T-cell (primary cell): ENCODE data around the gene GNG7. TPM values are rescaled to one million over a fixed set of nuclear protein-coding genes. Genes with fewer than 3 reads are reported as not detected.
A peak's percentile ranks its signal among the peaks of the same experiment; 100 is the strongest.
"Not testable (repeated sequence)": the region's sequence is repeated elsewhere in the genome, so short reads cannot be mapped to it uniquely, and the experiment has no call there.

Experiments
- ATAC-seq, 4 experiments: fragments of 200-7000 bp in 3 of 4; fragments of 150-1000 bp in 1 of 4; cut with Tn5 transposase; replicated peaks in 1 of 4; 1 replicate in 3 of 4; 2 replicates in 1 of 4; pipeline ENCODE4 v1.10.0; 2021; ENCODE audit warnings: moderate library complexity in 3 of 4, mild to moderate bottlenecking in 2 of 4, moderate number of reproducible peaks in 1 of 4
- CTCF ChIA-PET, 2 donors: fragments of 300-600 bp; sonication (Branson Sonifier 250); formaldehyde crosslinking; loops; one replicate each; lab custom pipeline; 2022; ENCODE audit warnings: antibody characterized with exemption in 2 of 2; lab: Charles Lee
- POLR2A ChIA-PET, 2 donors: fragments of 300-600 bp; sonication (Branson Sonifier 250); formaldehyde crosslinking; loops; one replicate each; lab custom pipeline; 2022; ENCODE audit warnings: antibody characterized with exemption in 2 of 2; lab: Charles Lee
- DNase-seq, 35 experiments: peaks; one replicate each; pipeline versions ENCODE4 v3.0.0 to v3.0.0-alpha.2; 2013 to 2023
- H3K27ac ChIP-seq: one replicate; pipeline ENCODE4 v1.5.1; 2013; ENCODE audit warnings: low read length
- H3K27me3 ChIP-seq, 2 experiments: replicated peaks in 1 of 2; 1 replicate in 1 of 2; 2 replicates in 1 of 2; pipeline versions ENCODE4 v1.6.1 to v1.7.0; 2013; ENCODE audit warnings: low read length in 1 of 2, mixed read lengths in 1 of 2; ENCODE audit not compliant: control insufficient read depth in 2 of 2, insufficient read depth in 2 of 2; ENCODE audit errors: extremely low read depth in 1 of 2
- H3K36me3 ChIP-seq, 2 donors: 1 replicate in 1 of 2; 2 replicates in 1 of 2; pipeline versions ENCODE4 v1.6.1 to v1.7.0; 2013; ENCODE audit warnings: low read length in 1 of 2; ENCODE audit not compliant: control insufficient read depth in 2 of 2, insufficient read depth in 1 of 2; ENCODE audit errors: extremely low read depth in 1 of 2
- H3K4me1 ChIP-seq, 2 experiments: 1 replicate in 1 of 2; 2 replicates in 1 of 2; pipeline versions ENCODE4 v1.6.1 to v1.7.0; 2013; ENCODE audit warnings: low read length in 2 of 2, mixed read lengths in 1 of 2; ENCODE audit not compliant: insufficient read depth in 2 of 2, control insufficient read depth in 1 of 2; ENCODE audit errors: extremely low read depth in 1 of 2
- H3K4me3 ChIP-seq, 2 donors: 1 replicate in 1 of 2; 2 replicates in 1 of 2; pipeline versions ENCODE4 v1.5.1 to v1.7.0; 2013; ENCODE audit warnings: mild to moderate bottlenecking in 2 of 2, low read length in 1 of 2, moderate library complexity in 1 of 2; ENCODE audit not compliant: control insufficient read depth in 1 of 2; ENCODE audit errors: extremely low read depth in 1 of 2
- H3K9me3 ChIP-seq: 2 replicates; pipeline ENCODE4 v1.7.0; 2013
- H3K27ac Mint-ChIP-seq, 2 donors: one replicate each; pipeline ENCODE4 v1.8.0; 2020 to 2021; ENCODE audit warnings: mild to moderate bottlenecking in 2 of 2, mixed read lengths in 2 of 2
- H3K27me3 Mint-ChIP-seq, 2 donors: one replicate each; pipeline ENCODE4 v1.8.0; 2021 to 2022; ENCODE audit warnings: mixed read lengths in 2 of 2
- H3K36me3 Mint-ChIP-seq: one replicate; pipeline ENCODE4 v1.8.0; 2021; ENCODE audit warnings: mixed read lengths
- H3K4me1 Mint-ChIP-seq, 3 donors: one replicate each; pipeline ENCODE4 v1.8.0; 2020 to 2022; ENCODE audit warnings: mixed read lengths in 3 of 3, mild to moderate bottlenecking in 1 of 3
- H3K4me3 Mint-ChIP-seq, 3 donors: one replicate each; pipeline ENCODE4 v1.8.0; 2020 to 2022; ENCODE audit warnings: mild to moderate bottlenecking in 3 of 3, mixed read lengths in 3 of 3, moderate library complexity in 3 of 3
- H3K9me3 Mint-ChIP-seq, 3 donors: one replicate each; pipeline ENCODE4 v1.8.0; 2020 to 2022; ENCODE audit warnings: mixed read lengths in 3 of 3
- WGBS: methylation state at CpG from one replicate; pipeline ENCODE4 v1.1.5; 2013; ENCODE audit warnings: missing lambda C conversion rate; ENCODE audit not compliant: insufficient coverage; 5-methylcytosine and 5-hydroxymethylcytosine counted together
- total RNA-seq, 35 experiments: library from RNA in 6 of 35; stranded (reverse) in 6 of 35; fragments of 120-200 nt in 1 of 35; gene quantifications; one replicate each; pipeline versions ENCODE4 v1.2.1 to v1.2.4 and lab custom pipeline; 2013 to 2026

The GNG7 gene
- total RNA-seq, 5 donors from 2014 or later (not counting 1 experiment from before 2014, with no cell fraction given): 4.5 to 7.2 (median 5.7) TPM

DNA sequence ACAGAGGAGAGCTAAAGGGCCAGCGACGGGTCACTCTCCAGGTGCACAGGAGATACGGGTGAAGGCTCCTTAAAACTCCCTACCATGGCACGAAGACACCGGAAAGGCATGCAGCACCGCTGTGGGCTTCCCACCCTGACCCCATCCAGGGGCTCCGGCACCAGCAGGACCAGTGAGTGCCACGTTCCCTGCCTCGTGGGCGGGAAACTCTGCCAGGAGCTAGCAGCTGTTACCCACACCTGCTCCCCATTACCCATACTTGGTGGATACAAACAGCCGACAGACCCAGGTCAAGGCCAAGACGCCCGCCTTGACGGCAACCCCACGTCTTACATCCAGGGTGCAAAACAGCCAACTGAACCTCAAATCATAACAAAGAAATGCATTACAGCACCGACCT lies 56.7 kb downstream of the GNG7 start:
- Histone ChIP-seq H3K4me1 (no peaks in the 10 kb centered on the region), H3K9me3 (no peaks in the 10 kb centered on the region), H3K27me3 (peaks cover 0 to 12% of the 10 kb centered on the region in 2 experiments), H3K4me3 (no peak overlapping the region), H3K27ac (no peak overlapping the region), H3K36me3 (no peaks in the 10 kb centered on the region)
- no peak overlapping the region for H3K27ac Mint-ChIP-seq
- ATAC-seq (no peak), DNase-seq (no peak)
- ChIA-PET POLR2A (no interaction called here), CTCF (no interaction called here)
- H3K4me1 Mint-ChIP-seq: no peaks in the 10 kb centered on the region
- 85% methylated on average over 13 of the region's 16 CpGs for WGBS
- H3K9me3 Mint-ChIP-seq: no peaks in the 10 kb centered on the region
- no peaks in the 10 kb centered on the region for H3K36me3 Mint-ChIP-seq
- H3K27me3 Mint-ChIP-seq: no peaks in the 10 kb centered on the region
- H3K4me3 Mint-ChIP-seq: no peak overlapping the region

DNA sequence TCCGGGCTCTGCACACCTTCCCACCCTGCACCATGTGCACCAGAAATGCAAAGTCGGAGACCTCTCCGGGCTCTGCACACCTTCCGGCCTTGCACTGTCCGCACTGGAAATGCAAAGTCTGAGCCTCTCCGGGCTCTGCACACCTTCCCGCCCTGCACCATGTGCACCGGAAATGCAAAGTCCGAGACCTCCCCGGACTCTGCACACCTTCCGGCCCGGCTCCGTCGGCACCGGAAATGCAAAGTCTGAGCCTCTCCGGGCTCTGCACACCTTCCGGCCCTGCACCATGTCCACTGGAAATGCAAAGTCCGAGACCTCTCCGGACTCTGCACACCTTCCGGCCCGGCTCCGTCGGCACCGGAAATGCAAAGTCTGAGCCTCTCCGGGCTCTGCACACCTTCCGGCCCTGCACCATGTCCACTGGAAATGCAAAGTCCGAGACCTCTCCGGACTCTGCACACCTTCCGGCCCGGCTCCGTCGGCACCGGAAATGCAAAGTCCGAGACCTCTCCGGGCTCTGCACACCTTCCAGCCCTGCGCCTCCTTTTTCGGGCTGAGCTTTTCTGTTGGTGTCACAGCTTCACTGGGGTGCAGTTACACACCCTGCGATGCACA lies 59.3 kb downstream of the GNG7 start:
- ATAC-seq, CTCF ChIA-PET, DNase-seq, H3K27me3 ChIP-seq, H3K4me3 ChIP-seq, H3K36me3 ChIP-seq, H3K4me3 Mint-ChIP-seq, H3K4me1 Mint-ChIP-seq, H3K36me3 Mint-ChIP-seq, H3K9me3 Mint-ChIP-seq, H3K27ac Mint-ChIP-seq, H3K4me1 ChIP-seq, H3K27me3 Mint-ChIP-seq, H3K27ac ChIP-seq, H3K9me3 ChIP-seq, POLR2A ChIA-PET: not testable (repeated sequence)
- 98% methylated on average over 14 of the region's 38 CpGs for WGBS

DNA sequence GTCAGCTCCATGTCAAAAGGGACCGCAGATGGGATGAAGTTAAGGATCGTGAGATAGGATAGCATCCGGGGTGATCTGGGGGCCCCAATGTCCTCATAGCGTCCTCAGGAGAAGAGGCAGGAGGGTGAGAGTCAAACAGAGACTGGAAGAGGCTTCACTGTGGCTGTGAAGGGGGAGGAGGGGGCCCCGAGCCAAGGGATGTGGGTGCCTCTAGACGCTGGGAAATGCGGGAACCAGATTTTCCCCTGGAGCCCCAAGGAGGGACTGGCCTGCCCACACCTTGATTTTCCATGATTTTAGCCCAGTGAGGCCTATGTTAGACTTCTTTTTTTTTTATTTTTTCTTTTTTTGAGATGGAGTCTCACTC lies 61.2 kb downstream of the GNG7 start:
- WGBS: 85% methylated on average over 4 of the region's 7 CpGs
- Mint-ChIP-seq H3K27ac (no peak overlapping the region), H3K27me3 (no peaks in the 10 kb centered on the region), H3K4me1 (peaks cover 15 to 16% (median 15%) of the 10 kb centered on the region in 3 donors), H3K4me3 (no peak overlapping the region), H3K9me3 (no peaks in the 10 kb centered on the region), H3K36me3 (no peaks in the 10 kb centered on the region)
- no peaks in the 10 kb centered on the region for H3K9me3 ChIP-seq
- ATAC-seq (no peak), DNase-seq (no peak)
- H3K27me3 ChIP-seq: peaks cover 0 to 20% of the 10 kb centered on the region in 2 experiments
- no peaks in the 10 kb centered on the region for H3K36me3 ChIP-seq
- ChIA-PET POLR2A (no interaction called here), CTCF (no interaction called here)
- H3K4me3 ChIP-seq: no peak overlapping the region
- peaks cover 0 to 15% of the 10 kb centered on the region in 2 experiments for H3K4me1 ChIP-seq
- no peak overlapping the region for H3K27ac ChIP-seq

DNA sequence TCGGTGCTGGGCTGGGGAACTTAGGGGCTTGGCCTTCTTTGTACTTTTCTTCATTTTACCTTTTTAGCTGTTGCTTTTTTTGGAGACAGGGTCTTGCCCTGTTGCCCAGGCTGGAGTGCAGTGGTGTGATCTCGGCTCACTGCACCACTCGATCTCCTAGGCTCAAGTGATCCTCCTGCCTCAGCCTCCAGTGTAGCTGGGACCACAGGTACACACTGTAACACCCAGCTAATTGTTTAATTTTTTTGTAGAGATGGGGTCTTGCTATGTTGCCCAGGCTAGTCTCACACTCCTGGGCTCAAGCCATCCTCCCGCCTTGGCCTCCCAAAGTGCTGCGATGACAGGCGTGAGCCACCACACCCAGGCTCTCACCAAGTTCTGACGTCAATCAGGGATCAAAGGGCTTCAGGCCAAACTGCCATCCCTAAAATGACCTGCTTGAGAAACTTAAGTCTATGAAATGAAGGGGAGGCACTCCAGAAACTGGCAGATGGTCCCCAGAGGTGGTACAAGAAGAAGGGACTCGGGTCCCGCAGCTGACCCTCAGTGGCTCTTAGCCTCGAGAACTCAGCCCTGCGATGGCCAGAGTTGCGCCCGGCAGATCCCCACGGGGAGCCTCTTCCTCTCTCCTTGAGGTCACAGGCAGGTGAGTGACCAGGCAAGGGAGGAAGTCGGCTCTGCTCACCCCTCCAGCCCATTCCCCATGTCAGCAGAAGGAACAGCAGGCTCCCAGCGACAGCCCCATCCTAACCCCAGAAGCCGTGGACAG lies 61.7 kb downstream of the GNG7 start:
- DNase-seq: no peak
- WGBS: 85% methylated on average over 5 of the region's 17 CpGs
- Mint-ChIP-seq H3K27me3 (no peaks in the 10 kb centered on the region), H3K4me1 (peaks cover 15 to 16% (median 15%) of the 10 kb centered on the region in 3 donors), H3K36me3 (no peaks in the 10 kb centered on the region), H3K27ac (peak overlapping the region in 1 of 2 donors; percentile 36), H3K9me3 (no peaks in the 10 kb centered on the region), H3K4me3 (no peak overlapping the region)
- ATAC-seq: no peak
- POLR2A ChIA-PET: no interaction called here
- Histone ChIP-seq H3K9me3 (no peaks in the 10 kb centered on the region), H3K36me3 (no peaks in the 10 kb centered on the region), H3K27me3 (peaks cover 0 to 19% of the 10 kb centered on the region in 2 experiments), H3K27ac (no peak overlapping the region), H3K4me1 (peaks cover 0 to 15% of the 10 kb centered on the region in 2 experiments), H3K4me3 (no peak overlapping the region)
- CTCF ChIA-PET: no interaction called here

DNA sequence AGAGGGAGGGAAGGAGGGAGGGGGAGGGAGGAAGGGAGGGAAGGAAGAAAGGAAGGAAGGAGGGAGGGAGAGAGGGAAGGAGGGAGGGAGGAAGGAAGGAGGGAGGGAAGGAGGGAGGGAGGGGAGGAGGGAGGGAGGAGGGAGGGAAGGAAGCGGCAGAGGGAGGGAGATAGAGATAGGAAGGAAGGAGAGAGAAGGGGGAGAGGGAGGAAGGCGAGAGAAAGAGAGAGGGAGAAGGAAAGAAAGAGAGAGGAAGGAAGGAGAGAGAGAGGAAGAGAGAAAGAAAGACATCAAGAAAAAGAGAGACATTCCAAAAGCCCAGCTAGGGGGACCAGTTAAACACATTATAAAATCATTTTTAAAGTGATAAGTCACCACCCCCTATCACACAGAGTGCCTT lies 62.5 kb downstream of the GNG7 start:
- no peak overlapping the region for H3K4me3 Mint-ChIP-seq
- H3K36me3 Mint-ChIP-seq: no peaks in the 10 kb centered on the region
- DNase-seq: no peak
- Histone ChIP-seq H3K27me3 (peaks cover 0 to 22% of the 10 kb centered on the region in 2 experiments), H3K4me3 (no peak overlapping the region), H3K9me3 (no peaks in the 10 kb centered on the region), H3K27ac (no peak overlapping the region), H3K36me3 (no peaks in the 10 kb centered on the region), H3K4me1 (peaks cover 0 to 15% of the 10 kb centered on the region in 2 experiments)
- no peak overlapping the region for H3K27ac Mint-ChIP-seq
- WGBS: 100% methylated on average over 1 of the region's 2 CpGs
- ChIA-PET POLR2A (no interaction called here), CTCF (no interaction called here)
- H3K27me3 Mint-ChIP-seq: no peaks in the 10 kb centered on the region
- ATAC-seq: no peak
- peaks cover 15 to 16% (median 15%) of the 10 kb centered on the region in 3 donors for H3K4me1 Mint-ChIP-seq
- no peaks in the 10 kb centered on the region for H3K9me3 Mint-ChIP-seq

DNA sequence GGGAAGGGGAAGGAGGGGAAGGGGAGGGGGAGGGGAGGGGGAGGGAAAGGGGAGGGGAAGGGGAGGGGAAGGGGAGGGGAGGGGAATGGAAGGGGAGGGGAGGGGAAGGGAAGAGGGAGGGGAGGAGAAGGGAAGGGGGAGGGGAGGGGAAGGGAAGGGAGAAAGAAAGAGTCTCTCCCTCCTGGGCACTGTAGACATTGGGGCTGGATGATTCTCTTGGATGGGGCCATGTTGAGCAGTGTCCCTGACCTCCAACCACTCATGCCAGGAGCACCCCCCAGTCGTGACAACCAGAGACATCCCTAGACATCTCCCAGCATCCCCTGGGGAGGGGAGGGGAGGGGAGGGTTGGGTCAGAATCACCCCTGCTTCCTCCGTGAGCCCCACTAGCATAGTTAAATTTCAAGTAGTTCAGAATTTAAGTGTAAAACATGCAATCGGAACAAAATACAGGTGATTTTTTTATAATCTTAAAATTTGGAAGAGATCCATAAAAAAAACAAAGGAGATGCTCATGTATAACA lies 64.0 kb downstream of the GNG7 start:
- DNase-seq (no peak), ATAC-seq (no peak)
- peaks cover 0 to 15% of the 10 kb centered on the region in 2 experiments for H3K4me1 ChIP-seq
- no peak overlapping the region for H3K4me3 ChIP-seq
- ChIA-PET POLR2A (no interaction called here), CTCF (no interaction called here)
- H3K27me3 Mint-ChIP-seq: no peaks in the 10 kb centered on the region
- H3K4me1 Mint-ChIP-seq: peaks cover 15 to 16% (median 15%) of the 10 kb centered on the region in 3 donors
- H3K36me3 ChIP-seq: no peaks in the 10 kb centered on the region
- no peaks in the 10 kb centered on the region for H3K9me3 Mint-ChIP-seq
- peaks cover 0 to 23% of the 10 kb centered on the region in 2 experiments for H3K27me3 ChIP-seq
- H3K27ac Mint-ChIP-seq: no peak overlapping the region
- H3K36me3 Mint-ChIP-seq: no peaks in the 10 kb centered on the region
- no peaks in the 10 kb centered on the region for H3K9me3 ChIP-seq
- H3K4me3 Mint-ChIP-seq: no peak overlapping the region
- no CpG with 5 or more reads among the region's 3 CpGs for WGBS
- no peak overlapping the region for H3K27ac ChIP-seq
